Common myeloid progenitor, CD34-positive (primary cell): Measurements from ENCODE around the gene IST1.

Source experiments
- CTCF ChIA-PET: fragments of 350-600 bp; sonication (Branson Sonifier 250); formaldehyde crosslinking; loops from one replicate; lab custom pipeline; 2021; ENCODE audit warnings: antibody characterized with exemption; lab: Charles Lee
- POLR2A ChIA-PET: fragments of 350-600 bp; sonication (Branson Sonifier 250); formaldehyde crosslinking; loops from one replicate; lab custom pipeline; 2021; ENCODE audit warnings: antibody characterized with exemption; lab: Charles Lee
- DNase-seq, 3 donors: peaks; one replicate each; pipeline versions ENCODE4 v3.0.0 to v3.0.0-alpha.2; 2013
- H3K27ac ChIP-seq, 2 experiments: 1 replicate in 1 of 2; 2 replicates in 1 of 2; pipeline ENCODE4 v1.7.0; 2013; ENCODE audit warnings: inconsistent platforms in 2 of 2, low read length in 2 of 2, mild to moderate bottlenecking in 2 of 2, low read depth in 1 of 2, moderate library complexity in 1 of 2; ENCODE audit not compliant: severe bottlenecking in 2 of 2, insufficient read depth in 1 of 2, poor library complexity in 1 of 2
- H3K27me3 ChIP-seq, 5 experiments: replicated peaks in 2 of 5; 1 replicate in 3 of 5; 2 replicates in 2 of 5; pipeline versions ENCODE4 v1.6.1 to v1.7.0; 2013; ENCODE audit warnings: low read length in 4 of 5, mild to moderate bottlenecking in 2 of 5, moderate library complexity in 2 of 5, inconsistent platforms in 1 of 5; ENCODE audit not compliant: insufficient read depth in 5 of 5, control insufficient read depth in 4 of 5
- H3K36me3 ChIP-seq, 4 experiments: 1 replicate in 2 of 4; 2 replicates in 2 of 4; pipeline versions ENCODE4 v1.6.1 to v1.7.0; 2013; ENCODE audit warnings: low read length in 3 of 4, control low read depth in 1 of 4, mild to moderate bottlenecking in 1 of 4; ENCODE audit not compliant: control insufficient read depth in 4 of 4, insufficient read depth in 4 of 4
- H3K4me1 ChIP-seq, 4 experiments: 1 replicate in 3 of 4; 2 replicates in 1 of 4; pipeline versions ENCODE4 v1.6.1 to v1.7.1; 2013; ENCODE audit warnings: low read length in 3 of 4, mild to moderate bottlenecking in 3 of 4, control low read depth in 1 of 4, inconsistent platforms in 1 of 4, moderate library complexity in 1 of 4; ENCODE audit not compliant: control insufficient read depth in 4 of 4, insufficient read depth in 4 of 4; ENCODE audit errors: control extremely low read depth in 1 of 4
- H3K4me3 ChIP-seq, 7 experiments: 1 replicate in 4 of 7; 2 replicates in 3 of 7; pipeline versions ENCODE4 v1.5.1 to v1.7.0; 2013; ENCODE audit warnings: mild to moderate bottlenecking in 7 of 7, low read length in 6 of 7, moderate library complexity in 6 of 7, inconsistent platforms in 2 of 7, low read depth in 2 of 7, control low read depth in 1 of 7; ENCODE audit not compliant: insufficient read depth in 4 of 7, control insufficient read depth in 1 of 7; ENCODE audit errors: extremely low read depth in 1 of 7
- H3K9me3 ChIP-seq, 5 experiments: 1 replicate in 4 of 5; 2 replicates in 1 of 5; pipeline versions ENCODE4 v1.6.1 to v1.7.1; 2013; ENCODE audit warnings: low read length in 4 of 5, mild to moderate bottlenecking in 2 of 5, inconsistent platforms in 1 of 5, low read depth in 1 of 5, moderate library complexity in 1 of 5; ENCODE audit not compliant: control insufficient read depth in 4 of 5, insufficient read depth in 2 of 5; ENCODE audit errors: control extremely low read depth in 1 of 5
- WGBS: methylation state at CpG from one replicate; pipeline ENCODE4 v1.1.5; 2013; ENCODE audit not compliant: insufficient coverage; 5-methylcytosine and 5-hydroxymethylcytosine counted together

Gene IST1

DNA sequence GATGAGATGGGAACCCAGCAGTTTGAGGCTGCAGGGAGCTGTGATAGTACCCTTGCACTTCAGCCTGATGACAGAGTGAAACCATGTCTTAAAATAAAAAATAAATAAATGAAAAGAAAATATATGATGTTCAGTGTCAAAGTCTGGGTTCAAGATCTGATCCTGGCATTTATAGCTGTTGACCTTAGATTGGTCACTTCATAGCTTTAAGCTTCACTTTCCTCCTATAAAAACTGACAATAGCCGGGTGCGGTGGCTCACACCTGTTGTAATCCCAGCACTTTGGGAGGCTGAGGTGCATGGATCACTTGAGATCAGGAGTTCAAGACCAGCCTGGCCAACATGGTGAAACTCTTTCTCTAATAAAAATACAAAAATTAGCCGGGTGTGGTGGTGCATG lies 6.2 kb upstream of the IST1 start:
- no peak overlapping the region for H3K27ac ChIP-seq
- H3K4me1 ChIP-seq: peaks cover 7 to 18% (median 17%) of the 10 kb centered on the region in 4 experiments
- no peaks in the 10 kb centered on the region for H3K27me3 ChIP-seq
- H3K9me3 ChIP-seq: no peaks in the 10 kb centered on the region
- no peak overlapping the region for H3K4me3 ChIP-seq
- ChIA-PET CTCF (no interaction called here), POLR2A (no interaction called here)
- no peaks in the 10 kb centered on the region for H3K36me3 ChIP-seq
- WGBS: 100% methylated on average over 1 of the region's 3 CpGs
- DNase-seq: no peak

DNA sequence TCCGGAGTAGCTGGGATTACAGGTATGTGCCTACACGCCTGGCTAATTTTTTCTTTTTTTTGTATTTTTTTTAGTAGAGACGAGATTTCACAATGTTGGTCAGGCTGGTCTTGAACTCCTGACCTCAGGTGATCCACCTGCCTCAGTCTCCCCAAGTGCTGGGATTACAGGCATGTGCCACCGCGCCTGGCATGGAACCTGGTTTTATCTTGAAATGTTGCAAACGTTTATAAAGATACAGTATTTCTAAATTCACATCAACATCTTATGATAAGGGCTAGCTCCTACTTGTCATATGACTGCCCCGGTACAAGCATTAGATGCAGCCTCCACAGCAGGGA lies 1.5 kb upstream of the IST1 start:
- H3K4me1 ChIP-seq: peaks cover 8 to 26% (median 20%) of the 10 kb centered on the region in 4 experiments
- peak overlapping the region; percentile 79 to 98 for H3K27ac ChIP-seq
- H3K36me3 ChIP-seq: peaks cover 0 to 4% (median 1%) of the 10 kb centered on the region in 4 experiments
- ChIA-PET CTCF (interaction anchor here (1.2 to 8.5 kb wide), 2 partner anchors 11 to 47 kb away, joined by 5 to 67 read pairs; partner anchors contain the start of gene ZNF821), POLR2A (interaction anchor here (0.5 to 2.1 kb wide), 2 partner anchors 9 to 165 kb away, joined by 3 to 8 read pairs; partner anchors contain the start of gene ZNF821)
- peak overlapping the region; percentile 85 to 99 (median 96) for H3K4me3 ChIP-seq
- no peaks in the 10 kb centered on the region for H3K27me3 ChIP-seq
- 0% methylated on average over 2 of the region's 7 CpGs for WGBS
- H3K9me3 ChIP-seq: no peaks in the 10 kb centered on the region
- no peak for DNase-seq

DNA sequence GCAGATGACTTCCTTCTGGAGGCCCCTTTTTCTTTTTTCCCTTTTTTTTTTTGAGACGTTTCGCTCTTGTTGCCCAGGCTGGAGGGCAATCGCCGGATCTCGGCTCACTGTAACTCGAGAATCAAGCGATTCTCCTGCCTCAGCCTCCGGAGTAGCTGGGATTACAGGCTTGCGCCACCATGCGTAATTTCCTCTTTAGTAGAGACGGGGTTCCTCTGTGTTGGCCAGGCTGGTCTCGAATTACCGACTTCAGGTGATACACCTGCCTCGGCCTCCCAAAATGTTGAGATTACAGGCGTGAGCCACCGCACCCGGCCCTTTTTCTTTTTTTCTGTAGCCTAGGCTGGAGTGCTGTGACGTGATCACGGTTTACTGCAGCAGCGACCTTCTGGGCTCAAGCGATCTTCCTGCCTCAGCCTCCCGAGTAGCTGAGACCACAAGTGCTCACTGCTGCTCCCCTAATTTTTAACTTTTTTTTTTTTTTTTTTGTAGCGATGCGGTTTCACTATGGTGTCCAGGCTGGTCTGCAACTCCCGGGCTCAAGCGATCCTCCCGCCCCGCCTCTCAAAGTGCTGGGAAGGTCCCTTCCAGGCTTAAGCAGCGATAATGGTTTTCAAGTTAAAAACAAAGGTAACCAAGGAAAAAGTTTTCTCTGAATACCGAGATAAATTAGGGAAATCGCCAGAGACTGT lies 956 bp upstream of the IST1 start:
- Histone ChIP-seq H3K27me3 (no peaks in the 10 kb centered on the region), H3K9me3 (no peaks in the 10 kb centered on the region), H3K4me1 (peaks cover 8 to 29% (median 22%) of the 10 kb centered on the region in 4 experiments), H3K4me3 (peak overlapping the region; percentile 85 to 99 (median 96)), H3K36me3 (peaks cover 0 to 4% (median 1%) of the 10 kb centered on the region in 4 experiments), H3K27ac (peak overlapping the region; percentile 79 to 98)
- POLR2A ChIA-PET: interaction anchor here (1.0 to 2.1 kb wide), 2 partner anchors 10 to 11 kb away, joined by 4 to 8 read pairs; partner anchors contain the start of gene ZNF821
- CTCF ChIA-PET: interaction anchor here (1.2 to 8.5 kb wide), 2 partner anchors 11 to 48 kb away, joined by 5 to 67 read pairs; partner anchors contain the start of gene ZNF821
- 0% methylated on average over 23 of the region's 31 CpGs for WGBS
- peak; percentile 53 to 65 (median 59) for DNase-seq

- Histone ChIP-seq H3K27me3 (no peaks in the 10 kb centered on the region), H3K36me3 (peaks cover 0 to 4% (median 1%) of the 10 kb centered on the region in 4 experiments), H3K27ac (peak overlapping the region; percentile 91 to 98), H3K4me1 (peaks cover 8 to 42% (median 29%) of the 10 kb centered on the region in 4 experiments), H3K4me3 (peak overlapping the region; percentile 85 to 99 (median 96)), H3K9me3 (no peaks in the 10 kb centered on the region)
- POLR2A ChIA-PET: interaction anchor here (1.0 to 2.1 kb wide), 2 partner anchors 11 to 13 kb away, joined by 4 to 8 read pairs; partner anchors contain the start of gene ZNF821
- WGBS: 0% methylated on average over 28 of the region's 44 CpGs
- no peak for DNase-seq
- CTCF ChIA-PET: interaction anchor here (1.1 to 8.5 kb wide), 2 partner anchors 13 to 20 kb away, joined by 4 to 67 read pairs; partner anchors contain the start of gene ZNF821
Observed at GRCh38 chr16:71895679-71896365, 491 bp downstream of the IST1 start.

- 20% methylated on average over 1 of the region's 15 CpGs for WGBS
- peak overlapping the region in 1 of 2 experiments; percentile 98 for H3K27ac ChIP-seq
- POLR2A ChIA-PET: no interaction called here
Observed at GRCh38 chr16:71896764-71897368, 1.5 kb downstream of the IST1 start.

DNA sequence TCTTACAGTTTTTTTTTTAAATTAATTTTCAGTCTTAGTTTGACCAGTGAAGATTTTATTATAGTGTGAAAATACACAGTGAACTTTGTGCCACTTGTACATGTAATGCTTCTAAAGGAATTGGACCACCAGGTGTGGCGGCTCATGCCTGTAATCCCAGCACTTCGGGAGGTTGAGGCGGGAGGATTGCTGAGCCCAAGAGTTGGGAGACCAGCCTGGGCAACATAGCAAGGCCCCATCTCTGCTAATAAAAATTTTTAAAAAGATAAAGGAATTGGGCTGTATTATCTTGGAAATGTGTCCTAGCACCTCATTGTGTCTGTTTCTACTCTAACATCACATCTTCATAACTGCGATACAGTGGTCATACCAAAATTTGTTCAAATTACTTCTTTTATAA lies 3.8 kb downstream of the IST1 start:
- Histone ChIP-seq H3K4me3 (no peak overlapping the region), H3K27ac (no peak overlapping the region), H3K4me1 (peaks cover 6 to 39% (median 23%) of the 10 kb centered on the region in 4 experiments), H3K9me3 (no peaks in the 10 kb centered on the region), H3K36me3 (peaks cover 0 to 4% (median 1%) of the 10 kb centered on the region in 4 experiments), H3K27me3 (no peaks in the 10 kb centered on the region)
- DNase-seq: no peak
- CTCF ChIA-PET: interaction anchor here (1.0 to 8.5 kb wide), 3 partner anchors 16 to 62 kb away, joined by 3 to 67 read pairs (median 7); partner anchors contain the start of gene ZNF821
- POLR2A ChIA-PET: interaction anchor here (1.1 kb wide), 1 partner anchor 15 kb away, joined by 4 read pairs; no protein-coding TSS in a partner anchor
- 100% methylated on average over 2 of the region's 4 CpGs for WGBS

More at GRCh38 chr16:71896764-71897368, 1.5 kb downstream of the IST1 start:
- H3K4me1 ChIP-seq: peaks cover 8 to 45% (median 29%) of the 10 kb centered on the region in 4 experiments
- H3K4me3 ChIP-seq: peak overlapping the region in 6 of 7 experiments; percentile 85 to 98 (median 96)
- CTCF ChIA-PET: interaction anchor here (0.7 to 8.5 kb wide), 4 partner anchors 14 to 1221 kb away, joined by 4 to 67 read pairs (median 4); partner anchors contain the start of gene ZNF821
- peaks cover 0 to 4% (median 1%) of the 10 kb centered on the region in 4 experiments for H3K36me3 ChIP-seq
- no peaks in the 10 kb centered on the region for H3K27me3 ChIP-seq
- peak in 2 of 3 donors; percentile 63 to 72 for DNase-seq
- H3K9me3 ChIP-seq: no peaks in the 10 kb centered on the region
